Lung (tissue), 12 donors: ENCODE measurements around the gene DYNC1H1. TPM values are rescaled to one million over a fixed set of nuclear protein-coding genes. Genes with fewer than 3 reads are reported as not detected.
"Not testable (repeated sequence)": the region's sequence is repeated elsewhere in the genome, so short reads cannot be mapped to it uniquely, and the experiment has no call there.

Source experiments
- ATAC-seq: fragments of 200-7000 bp; cut with Tn5 transposase; one replicate; pipeline ENCODE4 v1.9.1; 2020; ENCODE audit warnings: moderate number of reproducible peaks; ENCODE audit not compliant: insufficient read depth, low FRiP score
- DNase-seq, 3 donors: peaks; one replicate each; pipeline ENCODE4 v3.0.0-alpha.2; 2013 to 2017
- H3K27ac ChIP-seq, 2 donors: one replicate each; pipeline ENCODE4 v1.5.1; 2013; ENCODE audit warnings: mild to moderate bottlenecking in 2 of 2, moderate library complexity in 2 of 2, control low read depth in 1 of 2, inconsistent platforms in 1 of 2, low read depth in 1 of 2, low read length in 1 of 2
- H3K27me3 ChIP-seq, 3 donors: one replicate each; pipeline ENCODE4 v1.5.1; 2013; ENCODE audit warnings: low read length in 2 of 3; ENCODE audit not compliant: control insufficient read depth in 3 of 3, insufficient read depth in 3 of 3
- H3K36me3 ChIP-seq, 4 donors: one replicate each; pipeline ENCODE4 v1.5.1; 2013; ENCODE audit warnings: low read length in 4 of 4, mild to moderate bottlenecking in 1 of 4, moderate library complexity in 1 of 4; ENCODE audit not compliant: control insufficient read depth in 4 of 4, insufficient read depth in 4 of 4
- H3K4me1 ChIP-seq, 5 donors: one replicate each; pipeline ENCODE4 v1.5.1; 2013; ENCODE audit warnings: low read length in 5 of 5, mild to moderate bottlenecking in 2 of 5, moderate library complexity in 1 of 5; ENCODE audit not compliant: control insufficient read depth in 5 of 5, insufficient read depth in 5 of 5
- H3K4me3 ChIP-seq: one replicate; pipeline ENCODE4 v1.5.1; 2013; ENCODE audit warnings: mild to moderate bottlenecking, control low read depth, moderate library complexity
- H3K9ac ChIP-seq, 2 donors: one replicate each; pipeline ENCODE4 v1.5.1; 2013; ENCODE audit warnings: low read length in 2 of 2, control low read depth in 1 of 2; ENCODE audit not compliant: insufficient read depth in 1 of 2
- H3K9me3 ChIP-seq, 4 donors: one replicate each; pipeline ENCODE4 v1.5.1; 2013; ENCODE audit warnings: low read length in 3 of 4, mild to moderate bottlenecking in 1 of 4, moderate library complexity in 1 of 4; ENCODE audit not compliant: control insufficient read depth in 4 of 4, insufficient read depth in 3 of 4
- WGBS, 2 donors: extraction: QIAGEN DNeasy Blood & Tissue Kit; methylation state at CpG; one replicate each; pipeline ENCODE4 v1.1.7; 2013; 5-methylcytosine and 5-hydroxymethylcytosine counted together
- polyA plus RNA-seq, 2 donors: library from polyadenylated mRNA; stranded (reverse); fragments of 200-250 nt; gene quantifications; one replicate each; pipeline ENCODE4 v1.2.1, GENCODE V29; 2013
- total RNA-seq, 2 donors: library from RNA; depleted of rRNA in 1 of 2; stranded (reverse); fragments of >200 nt in 1 of 2; gene quantifications; one replicate each; pipeline ENCODE4 v1.2.1, GENCODE V29; 2014 to 2021
- TF ChIP-seq, protein P1 (sequence below): IDR thresholded peaks from 2 replicates; pipeline ENCODE4 v1.5.1; 2012; ENCODE audit warnings: mild to moderate bottlenecking; ENCODE audit errors: control extremely low read depth, extremely low read depth
- donor health status: control.
- donor health status: control.
- donor health status: Bipolar disorder and iron deficiency.
- donor health status: healthy.
- donor health status: DM: yes; HTN: yes; CAD: no.

The DYNC1H1 gene
- total and polyA plus RNA-seq, 4 donors: 111 to 485 (median 328) TPM

DNA sequence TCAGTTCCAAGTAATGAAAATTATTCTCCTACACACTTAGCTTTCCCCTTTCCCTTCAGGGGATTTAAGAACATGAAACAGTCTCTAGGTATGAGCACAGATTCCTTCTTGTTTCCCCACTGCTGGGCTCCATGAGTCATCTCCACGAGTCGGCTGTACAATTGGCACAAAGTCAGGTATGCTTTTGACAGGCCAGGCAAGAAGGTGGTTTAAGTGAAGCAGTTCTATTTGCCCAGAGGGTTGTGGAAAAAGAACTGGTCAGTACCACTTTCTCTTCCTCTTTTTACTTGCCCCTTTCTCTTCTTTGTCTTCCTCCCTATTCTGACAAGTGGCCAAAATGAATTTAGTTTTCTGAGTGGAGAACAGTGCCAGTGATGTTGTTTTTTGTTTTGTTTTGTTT is 16.3 kb downstream of the DYNC1H1 start:
- no peak overlapping the region for H3K9ac ChIP-seq
- 19 to 40% methylated on average over 2 of the region's 2 CpGs for WGBS, 2 donors
- H3K9me3 ChIP-seq: no peaks in the 10 kb centered on the region
- H3K27ac ChIP-seq: peak overlapping the region in 1 of 2 donors; percentile 61
- DNase-seq (no peak), ATAC-seq (peak; percentile 69)
- no peaks in the 10 kb centered on the region for H3K4me1 ChIP-seq
- peaks cover 17 to 51% (median 27%) of the 10 kb centered on the region in 4 donors for H3K36me3 ChIP-seq
- no peaks in the 10 kb centered on the region for H3K27me3 ChIP-seq
- TF ChIP-seq, protein P1, sequence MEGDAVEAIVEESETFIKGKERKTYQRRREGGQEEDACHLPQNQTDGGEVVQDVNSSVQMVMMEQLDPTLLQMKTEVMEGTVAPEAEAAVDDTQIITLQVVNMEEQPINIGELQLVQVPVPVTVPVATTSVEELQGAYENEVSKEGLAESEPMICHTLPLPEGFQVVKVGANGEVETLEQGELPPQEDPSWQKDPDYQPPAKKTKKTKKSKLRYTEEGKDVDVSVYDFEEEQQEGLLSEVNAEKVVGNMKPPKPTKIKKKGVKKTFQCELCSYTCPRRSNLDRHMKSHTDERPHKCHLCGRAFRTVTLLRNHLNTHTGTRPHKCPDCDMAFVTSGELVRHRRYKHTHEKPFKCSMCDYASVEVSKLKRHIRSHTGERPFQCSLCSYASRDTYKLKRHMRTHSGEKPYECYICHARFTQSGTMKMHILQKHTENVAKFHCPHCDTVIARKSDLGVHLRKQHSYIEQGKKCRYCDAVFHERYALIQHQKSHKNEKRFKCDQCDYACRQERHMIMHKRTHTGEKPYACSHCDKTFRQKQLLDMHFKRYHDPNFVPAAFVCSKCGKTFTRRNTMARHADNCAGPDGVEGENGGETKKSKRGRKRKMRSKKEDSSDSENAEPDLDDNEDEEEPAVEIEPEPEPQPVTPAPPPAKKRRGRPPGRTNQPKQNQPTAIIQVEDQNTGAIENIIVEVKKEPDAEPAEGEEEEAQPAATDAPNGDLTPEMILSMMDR: no peak
- H3K4me3 ChIP-seq: no peak overlapping the region

GRCh38 chr14:101982621-101983020 is 18.2 kb downstream of the DYNC1H1 start:
- Histone ChIP-seq H3K36me3 (peaks cover 22 to 63% (median 42%) of the 10 kb centered on the region in 4 donors), H3K9me3 (no peaks in the 10 kb centered on the region), H3K4me3 (no peak overlapping the region), H3K9ac (no peak overlapping the region), H3K27me3 (no peaks in the 10 kb centered on the region), H3K4me1 (no peaks in the 10 kb centered on the region), H3K27ac (no peak overlapping the region)
- ATAC-seq: no peak
- WGBS, 2 donors: 86 to 90% methylated on average over 6 of the region's 6 CpGs
- TF ChIP-seq, protein P1: no peak
- no peak for DNase-seq

DNA sequence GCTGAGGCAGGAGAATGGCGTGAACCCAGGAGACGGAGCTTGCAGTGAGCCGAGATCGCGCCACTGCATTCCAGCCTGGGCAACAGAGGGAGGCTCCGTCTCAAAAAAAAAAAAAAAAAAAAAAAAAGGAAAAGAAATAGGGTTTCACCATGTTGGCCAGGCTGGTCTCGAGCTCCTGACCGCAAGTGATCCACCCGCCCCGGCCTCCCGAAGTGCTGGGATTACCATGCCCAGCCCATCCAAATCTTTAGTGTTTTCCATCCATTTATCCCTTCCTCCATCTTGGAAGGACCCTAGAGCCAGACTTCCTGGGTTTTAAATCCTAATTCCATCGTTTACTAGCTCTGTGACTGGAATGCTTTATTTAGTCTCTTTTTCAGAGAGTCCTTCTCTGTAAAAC is 20.5 kb downstream of the DYNC1H1 start:
- not testable (repeated sequence) for H3K9ac ChIP-seq, H3K27me3 ChIP-seq, ATAC-seq, H3K9me3 ChIP-seq, DNase-seq, H3K4me3 ChIP-seq, H3K27ac ChIP-seq, H3K4me1 ChIP-seq
- WGBS, 2 donors: 93 to 95% methylated on average over 9 to 12 of the region's 12 CpGs
- peaks cover 30 to 72% (median 56%) of the 10 kb centered on the region in 4 donors for H3K36me3 ChIP-seq

DNA sequence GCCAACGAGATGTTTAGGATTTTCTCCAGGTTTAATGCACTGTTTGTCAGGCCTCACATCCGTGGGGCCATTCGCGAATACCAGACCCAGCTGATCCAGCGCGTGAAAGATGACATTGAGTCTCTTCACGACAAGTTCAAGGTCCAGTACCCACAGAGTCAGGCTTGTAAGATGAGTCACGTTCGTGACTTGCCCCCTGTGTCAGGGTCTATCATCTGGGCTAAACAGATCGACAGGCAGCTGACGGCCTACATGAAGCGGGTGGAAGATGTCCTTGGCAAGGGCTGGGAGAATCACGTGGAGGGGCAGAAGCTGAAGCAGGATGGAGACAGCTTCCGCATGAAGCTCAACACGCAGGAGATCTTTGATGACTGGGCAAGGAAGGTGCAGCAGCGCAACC is 21.6 kb downstream of the DYNC1H1 start:
- Histone ChIP-seq H3K4me3 (no peak overlapping the region), H3K9me3 (no peaks in the 10 kb centered on the region), H3K27me3 (no peaks in the 10 kb centered on the region), H3K4me1 (no peaks in the 10 kb centered on the region), H3K9ac (no peak overlapping the region), H3K36me3 (peaks cover 32 to 66% (median 56%) of the 10 kb centered on the region in 4 donors), H3K27ac (no peak overlapping the region)
- 93 to 96% methylated on average over 16 of the region's 16 CpGs for WGBS, 2 donors
- TF ChIP-seq, protein P1: no peak
- ATAC-seq: no peak
- DNase-seq: no peak
